Measurements from ENCODE around the gene VIPR2.

Gene VIPR2

DNA sequence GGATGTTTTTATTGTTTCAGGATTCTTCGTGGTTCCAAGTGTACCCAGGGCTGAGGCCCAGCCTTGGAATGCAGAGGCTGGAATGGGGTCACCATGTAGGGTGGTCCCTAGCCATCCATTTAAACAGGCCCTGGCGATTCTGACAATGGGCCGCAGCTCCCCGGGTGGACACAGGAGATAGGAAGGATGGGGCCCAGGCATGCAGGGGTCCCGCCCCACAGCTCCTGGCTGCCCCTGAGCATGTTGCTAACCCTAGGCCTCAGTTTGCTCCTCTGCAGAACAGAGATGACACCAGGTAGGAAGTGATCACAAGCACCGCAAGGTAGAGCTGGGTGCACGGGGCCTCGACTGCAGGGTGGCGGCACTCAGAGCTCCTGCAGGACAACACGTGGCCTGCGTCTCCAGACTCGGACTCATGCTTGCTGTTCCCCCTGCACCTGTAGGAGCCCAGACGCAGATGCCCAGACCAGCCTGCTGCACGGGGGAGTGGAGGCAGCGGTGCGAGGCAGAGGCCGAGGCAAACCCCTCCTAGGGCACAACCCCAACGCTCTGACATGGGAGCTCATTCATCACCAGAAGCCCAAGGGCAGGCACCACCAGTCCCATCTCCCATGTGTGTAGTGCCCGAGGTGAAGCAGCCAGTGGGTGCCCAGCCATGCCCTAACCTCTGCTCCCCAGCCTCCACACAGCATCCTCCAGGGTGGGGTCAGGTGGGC is 25.5 kb downstream of the VIPR2 start:
- no peak for DNase-seq

DNA sequence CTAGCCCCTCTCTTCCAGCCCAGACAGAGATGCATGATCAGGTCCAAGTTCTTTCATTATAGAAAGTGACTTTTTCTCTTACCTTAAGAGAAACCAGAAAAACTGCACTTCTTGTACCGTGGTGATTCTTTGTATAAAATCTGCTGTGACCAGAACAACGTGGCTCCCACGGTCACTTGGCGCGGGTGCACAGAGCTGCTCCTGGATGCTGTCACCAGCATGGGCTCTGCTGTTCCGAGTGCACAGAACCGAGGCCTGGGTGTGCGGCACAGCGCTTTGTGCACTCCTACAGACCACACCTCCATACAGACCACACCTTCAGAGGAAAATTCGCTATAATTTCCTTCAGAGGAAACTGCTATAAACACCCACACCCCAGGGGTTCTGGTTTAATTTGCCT is 26.0 kb downstream of the VIPR2 start:
- no peak for DNase-seq

DNA sequence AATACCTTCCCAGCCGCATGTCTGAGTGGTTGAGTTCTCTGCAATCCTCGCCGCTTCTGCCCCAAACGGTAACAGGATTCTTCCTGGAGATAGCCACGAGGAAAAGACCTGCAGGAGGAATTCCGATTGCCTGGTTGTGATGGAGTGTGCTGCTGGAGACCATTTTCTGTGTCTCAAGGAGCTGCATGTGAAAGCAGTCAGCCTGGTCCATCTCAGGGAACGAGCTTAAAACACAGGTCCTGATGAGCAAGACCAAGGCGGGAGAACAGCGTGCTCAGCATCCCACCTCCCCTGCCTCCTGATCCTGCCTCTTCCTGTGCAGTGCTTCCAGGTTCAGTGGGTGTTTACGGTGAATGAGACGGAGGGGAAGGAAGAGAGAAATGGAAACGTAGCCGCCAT is 26.5 kb downstream of the VIPR2 start:
- DNase-seq: no peak

DNA sequence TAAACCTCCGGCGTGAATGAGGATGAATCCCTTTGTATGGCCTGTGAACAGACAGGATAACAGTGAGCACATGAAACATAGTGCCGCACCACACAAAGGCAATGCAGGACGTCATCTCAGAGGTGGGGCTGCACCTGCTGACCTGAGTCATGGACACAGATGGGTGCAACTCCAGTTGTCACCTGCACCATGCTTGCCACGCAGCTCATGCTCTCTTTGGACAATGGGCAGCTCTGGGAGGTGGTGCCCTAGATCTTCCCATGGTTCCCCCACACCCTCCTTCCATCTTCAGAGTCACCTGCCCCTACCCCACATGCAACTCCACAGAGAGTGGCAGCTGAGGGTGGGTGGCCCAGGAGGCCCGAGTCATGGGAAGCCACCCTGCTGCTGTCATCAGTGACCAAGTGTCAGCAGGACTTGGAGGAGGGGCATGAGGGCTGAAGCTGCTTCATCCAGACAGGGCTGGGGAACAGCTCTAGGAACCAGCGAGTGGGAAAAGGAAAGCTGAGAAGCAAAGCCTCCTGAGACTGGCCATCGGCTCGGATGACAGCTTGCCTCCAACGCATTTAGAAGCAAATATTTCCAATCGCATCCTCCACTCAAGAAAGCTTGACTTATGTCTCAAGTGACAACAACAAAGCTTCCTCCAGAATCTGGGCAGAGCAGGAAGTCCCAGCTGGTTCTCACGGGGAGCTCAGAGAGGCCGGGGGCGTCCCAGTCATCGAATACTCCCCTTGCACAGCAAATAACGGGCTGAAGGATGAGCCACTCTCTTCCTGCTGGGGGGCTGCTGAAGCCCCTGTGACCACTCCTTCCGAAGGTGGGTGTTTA is 27.1 kb downstream of the VIPR2 start:
- no peak for DNase-seq

DNA sequence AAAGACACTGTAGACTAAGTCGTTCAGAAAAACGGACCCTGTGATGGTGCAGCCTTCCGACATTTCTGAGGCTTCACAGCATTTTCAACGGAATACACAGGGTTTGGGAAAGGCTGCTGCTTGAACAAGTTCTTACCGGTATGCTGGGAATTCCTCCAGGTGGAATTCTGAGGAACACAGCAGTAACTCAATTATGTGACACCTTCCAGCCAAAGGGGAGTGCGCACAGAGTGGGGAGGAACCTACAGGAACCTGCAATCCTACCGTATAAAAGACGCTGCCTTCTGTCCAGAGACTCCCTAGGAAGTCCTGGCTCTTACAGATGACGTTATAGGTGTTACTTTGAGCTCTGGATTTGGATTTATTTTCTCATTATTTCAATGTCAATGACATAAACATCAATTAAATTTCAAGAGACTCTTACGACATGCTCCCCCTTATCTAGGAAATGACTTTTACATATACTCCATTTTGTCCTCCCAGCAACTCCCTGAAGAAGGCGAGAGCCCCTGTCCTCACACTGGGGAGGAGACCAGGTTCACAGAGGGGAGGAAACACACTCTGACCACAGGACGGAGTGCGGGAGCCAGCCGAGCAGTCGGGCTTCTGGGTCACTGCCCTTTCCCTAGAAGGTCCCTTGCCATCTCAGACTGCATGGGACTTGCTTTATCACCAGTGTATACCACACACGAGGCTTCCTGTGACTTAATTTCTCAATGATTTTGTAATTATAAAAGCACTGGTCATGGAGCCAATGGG is 27.9 kb downstream of the VIPR2 start:
- DNase-seq: no peak

DNA sequence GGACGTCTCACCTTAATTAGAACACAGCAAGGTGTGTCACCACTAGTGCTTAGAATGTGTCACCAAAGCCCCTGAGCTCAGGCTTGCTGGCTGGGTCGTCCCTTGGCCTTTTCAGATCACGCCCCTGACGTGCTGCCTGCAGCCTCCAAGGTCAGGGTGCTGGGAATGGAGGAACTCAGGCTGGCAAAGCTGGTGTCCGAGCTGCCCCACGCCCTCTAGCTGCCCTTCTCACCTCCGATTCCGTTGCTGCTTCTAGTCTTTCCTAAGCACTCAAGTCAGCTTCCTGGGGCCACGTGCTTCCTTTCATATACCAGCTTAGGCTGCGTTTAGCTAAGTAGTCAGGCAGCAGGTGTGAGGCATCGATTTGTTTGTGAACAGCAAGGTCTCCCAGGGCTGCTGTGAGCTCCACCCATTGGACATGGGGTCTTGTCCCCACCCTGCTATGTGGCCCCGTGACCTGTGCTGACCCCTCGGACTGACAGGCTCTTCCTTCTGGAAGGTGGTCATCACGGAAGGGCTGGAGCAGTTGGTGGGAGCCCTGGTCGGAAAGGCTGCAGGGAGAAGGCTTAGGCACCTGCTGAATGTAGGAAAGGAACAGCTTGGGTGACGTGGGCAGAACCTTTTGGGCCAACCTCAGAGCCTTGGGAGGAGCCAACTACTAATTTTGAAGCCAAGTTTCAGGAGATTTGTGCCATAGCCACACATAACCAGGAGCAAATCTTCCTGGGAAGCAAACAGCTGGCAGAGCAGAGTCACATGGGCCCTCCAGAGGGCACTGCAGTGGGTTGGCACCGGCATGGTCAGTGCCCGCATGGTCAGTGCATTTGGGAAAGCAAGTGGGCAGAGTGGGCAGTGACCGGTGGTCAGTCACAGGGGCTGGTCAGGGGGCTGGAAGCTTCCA is 28.8 kb downstream of the VIPR2 start:
- DNase-seq: no peak

DNA sequence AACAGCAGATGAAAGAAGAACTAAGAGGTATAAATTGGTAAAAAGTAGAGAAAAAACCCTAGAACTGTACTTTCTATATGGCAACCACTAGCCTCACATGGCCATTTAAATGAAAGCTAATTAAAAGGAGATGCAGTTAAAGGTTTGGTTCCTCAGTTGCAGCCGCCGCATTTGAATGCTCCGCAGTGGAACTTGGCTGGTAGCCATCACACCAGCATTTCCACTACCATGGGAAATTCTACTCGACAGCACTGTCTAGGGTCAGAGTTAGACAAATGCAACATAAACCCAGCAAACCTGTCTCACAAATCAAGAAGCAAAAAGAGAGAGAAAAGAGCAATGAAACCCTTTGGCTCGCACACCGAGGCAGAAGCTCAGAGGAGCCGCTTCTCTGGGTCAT is 29.7 kb downstream of the VIPR2 start:
- no peak for DNase-seq

DNA sequence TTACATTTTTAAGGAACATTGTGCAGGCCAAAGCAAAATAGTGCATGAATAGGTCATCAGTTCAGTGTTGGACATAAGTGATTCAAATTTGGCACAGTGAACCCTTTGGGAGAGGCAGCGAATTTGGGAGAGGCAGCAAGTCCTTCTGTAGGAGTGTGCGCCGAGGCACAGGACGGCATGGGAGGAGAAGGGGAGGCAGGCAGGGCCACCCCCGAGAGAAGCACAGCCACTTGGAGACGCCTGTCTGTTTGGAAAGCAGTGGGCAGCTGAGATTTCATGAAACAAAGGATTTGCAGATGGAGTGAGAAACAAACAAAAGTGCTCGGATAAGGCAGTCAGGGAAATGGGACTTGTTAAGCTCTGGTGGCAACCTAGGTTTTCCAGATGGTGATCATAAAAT is 30.6 kb downstream of the VIPR2 start:
- no peak for DNase-seq

DNA sequence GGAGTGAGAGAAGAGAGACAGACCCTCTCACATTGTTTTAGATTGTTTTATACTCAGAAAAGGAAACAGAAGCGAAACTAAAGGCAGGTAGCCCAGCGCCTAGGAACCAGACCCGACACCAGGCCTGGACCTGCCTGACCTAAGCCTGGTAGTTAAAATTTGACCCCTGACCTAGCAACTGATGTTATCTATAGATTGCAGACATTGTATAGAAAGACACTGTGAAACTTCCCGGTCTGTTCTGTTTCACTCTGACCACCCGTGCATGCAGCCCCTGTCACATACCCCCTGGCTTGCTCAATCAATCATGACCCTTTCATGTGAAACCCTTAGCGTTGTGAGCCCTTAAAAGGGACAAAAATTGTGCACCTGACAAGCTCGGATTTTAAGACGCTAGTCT is 31.6 kb downstream of the VIPR2 start:
- no peak for DNase-seq

DNA sequence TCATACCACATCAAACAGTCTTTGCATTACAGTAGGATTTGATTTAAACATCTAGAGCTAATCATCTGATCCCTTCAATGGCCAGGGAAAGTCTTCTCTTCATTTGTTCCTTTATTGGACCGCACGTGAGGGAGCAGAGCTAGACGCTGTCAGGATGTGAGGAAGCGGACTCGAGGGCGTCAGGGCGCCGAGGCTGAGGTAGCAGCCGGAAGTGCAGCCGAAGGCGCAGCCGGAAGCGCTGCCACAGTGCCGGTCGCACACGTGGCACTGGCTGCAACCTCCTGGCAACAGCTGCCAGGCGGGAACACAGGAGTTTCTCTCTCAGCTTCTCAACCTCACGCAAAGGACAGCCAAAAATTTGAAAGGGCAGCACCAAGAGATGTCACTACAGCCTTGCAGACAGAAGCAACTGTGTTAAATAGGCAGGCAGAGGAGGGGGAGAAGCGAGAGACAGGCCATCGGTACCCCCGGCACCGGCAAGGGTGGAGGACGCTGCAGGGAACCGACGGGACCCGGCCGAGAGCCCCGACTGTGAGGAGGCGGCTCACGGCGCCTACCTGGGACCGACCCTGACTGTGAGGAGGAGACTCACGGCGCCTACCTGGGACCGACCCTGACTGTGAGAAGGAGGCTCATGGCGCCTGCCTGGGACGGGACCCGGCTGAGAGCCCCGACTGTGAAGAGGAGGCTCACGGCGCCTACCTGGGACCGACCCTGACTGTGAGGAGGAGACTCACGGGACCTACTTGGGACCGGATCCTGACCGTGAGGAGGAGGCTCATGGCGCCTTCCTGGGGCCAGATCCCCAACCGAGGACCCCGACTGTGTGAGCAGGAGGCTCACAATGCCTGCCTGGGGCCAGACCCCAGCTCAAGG is 32.3 kb downstream of the VIPR2 start:
- no peak for DNase-seq

DNA sequence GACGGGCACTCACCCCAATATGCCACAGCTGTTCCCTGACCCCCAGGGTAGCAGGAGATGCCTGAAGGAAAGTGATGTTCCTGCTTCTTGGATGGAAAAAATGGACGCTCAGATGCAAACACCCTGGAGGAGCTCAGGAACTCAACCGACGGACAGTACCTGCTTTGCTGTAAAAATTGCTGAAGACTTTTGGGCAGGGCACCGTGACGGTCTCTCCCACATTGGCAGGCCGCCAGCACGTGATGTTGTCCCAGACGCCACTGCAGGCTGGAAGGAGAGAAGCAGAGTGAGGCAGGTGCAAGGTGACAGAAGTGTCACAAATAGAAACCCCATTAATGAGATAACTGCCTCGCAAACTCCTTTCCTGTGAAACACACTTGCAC is 35.0 kb downstream of the VIPR2 start:
- DNase-seq: no peak

DNA sequence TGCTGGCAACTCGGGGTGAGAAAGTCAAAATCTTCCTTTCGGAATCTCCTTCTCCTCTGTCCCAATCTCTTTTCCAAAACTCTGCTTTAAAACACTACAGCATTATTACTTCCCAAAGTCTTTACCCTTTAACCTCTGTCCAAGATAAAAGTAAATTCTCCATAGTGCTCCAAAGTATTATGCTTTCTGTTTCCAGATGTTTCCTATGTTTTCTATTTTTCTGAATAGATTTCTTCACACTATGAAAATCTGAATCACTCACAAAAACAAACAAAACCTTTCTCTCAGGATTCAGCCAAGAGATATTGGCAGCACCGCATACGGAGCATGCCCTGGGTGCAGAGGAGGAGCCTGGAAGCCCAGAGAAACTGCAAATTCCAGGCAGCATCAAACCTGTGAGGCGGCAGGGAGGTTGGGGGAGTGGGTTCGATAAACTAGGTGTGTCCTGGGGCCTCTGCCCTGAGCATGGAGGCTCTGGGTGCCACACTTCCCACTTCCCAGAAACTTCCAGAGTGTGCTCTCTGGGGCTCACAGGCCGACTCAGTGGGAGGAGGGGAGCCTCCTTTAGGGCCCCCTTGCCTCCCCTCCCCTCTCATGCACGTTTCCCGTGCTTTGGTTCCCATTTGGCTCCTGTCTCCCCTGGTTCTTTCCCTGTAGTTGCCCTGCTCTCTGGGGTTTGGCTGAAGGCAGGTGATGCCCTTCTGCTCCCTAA is 35.6 kb downstream of the VIPR2 start:
- no peak for DNase-seq

DNA sequence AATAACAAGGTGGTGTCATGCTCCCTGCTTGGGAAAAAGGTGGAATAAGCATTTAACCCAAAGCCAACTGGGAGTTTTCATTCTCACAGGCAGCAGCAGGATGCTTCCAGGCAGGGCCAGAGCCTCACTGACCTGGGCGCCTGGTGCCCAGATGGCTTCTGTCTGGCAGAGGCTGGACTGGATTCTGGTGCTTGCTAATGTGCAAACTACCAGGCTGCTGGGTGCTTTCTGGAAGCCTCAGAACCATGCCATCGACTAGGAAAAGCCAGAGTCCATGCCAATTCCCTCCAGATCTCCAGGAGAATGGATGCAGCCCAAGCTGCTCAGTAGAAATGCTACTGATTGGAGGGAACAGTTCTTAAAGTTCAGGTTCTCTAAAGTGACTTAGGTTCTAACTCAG is 36.2 kb downstream of the VIPR2 start:
- DNase-seq: no peak

DNA sequence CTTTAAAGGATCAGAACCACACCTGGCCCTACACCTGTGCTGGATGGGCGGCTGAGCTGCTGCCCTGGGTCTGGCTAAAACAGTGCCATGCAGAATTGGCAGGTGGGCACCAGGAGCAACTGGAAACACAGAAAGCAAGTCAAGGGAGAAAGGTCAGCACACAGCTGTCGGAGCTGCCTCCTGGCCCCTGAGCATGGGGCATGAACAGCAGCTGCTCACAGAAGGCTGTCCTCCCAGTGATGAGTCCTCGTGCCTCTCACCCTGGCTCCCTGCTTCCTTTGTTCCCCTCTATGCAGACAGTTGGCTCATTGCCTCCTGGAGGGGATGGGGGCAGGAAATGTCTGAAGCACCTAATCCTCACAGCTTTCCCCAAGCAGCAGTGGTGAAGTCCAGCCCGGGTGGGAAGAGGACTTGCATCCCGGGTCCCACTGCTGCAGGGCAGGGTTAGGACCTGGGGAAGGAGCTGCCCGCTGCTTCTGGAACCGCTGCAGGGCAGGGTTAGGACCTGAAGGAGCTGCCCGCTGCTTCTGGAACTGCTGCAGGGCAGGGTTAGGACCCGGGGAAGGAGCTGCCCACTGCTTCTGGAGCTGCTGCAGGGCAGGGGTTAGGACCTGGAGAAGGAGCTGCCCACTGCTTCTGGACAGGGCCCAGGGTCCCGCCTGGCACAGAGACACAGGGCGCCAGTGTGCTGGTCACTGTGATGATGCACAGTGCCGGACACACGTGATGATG is 37.3 kb downstream of the VIPR2 start:
- DNase-seq: no peak

DNA sequence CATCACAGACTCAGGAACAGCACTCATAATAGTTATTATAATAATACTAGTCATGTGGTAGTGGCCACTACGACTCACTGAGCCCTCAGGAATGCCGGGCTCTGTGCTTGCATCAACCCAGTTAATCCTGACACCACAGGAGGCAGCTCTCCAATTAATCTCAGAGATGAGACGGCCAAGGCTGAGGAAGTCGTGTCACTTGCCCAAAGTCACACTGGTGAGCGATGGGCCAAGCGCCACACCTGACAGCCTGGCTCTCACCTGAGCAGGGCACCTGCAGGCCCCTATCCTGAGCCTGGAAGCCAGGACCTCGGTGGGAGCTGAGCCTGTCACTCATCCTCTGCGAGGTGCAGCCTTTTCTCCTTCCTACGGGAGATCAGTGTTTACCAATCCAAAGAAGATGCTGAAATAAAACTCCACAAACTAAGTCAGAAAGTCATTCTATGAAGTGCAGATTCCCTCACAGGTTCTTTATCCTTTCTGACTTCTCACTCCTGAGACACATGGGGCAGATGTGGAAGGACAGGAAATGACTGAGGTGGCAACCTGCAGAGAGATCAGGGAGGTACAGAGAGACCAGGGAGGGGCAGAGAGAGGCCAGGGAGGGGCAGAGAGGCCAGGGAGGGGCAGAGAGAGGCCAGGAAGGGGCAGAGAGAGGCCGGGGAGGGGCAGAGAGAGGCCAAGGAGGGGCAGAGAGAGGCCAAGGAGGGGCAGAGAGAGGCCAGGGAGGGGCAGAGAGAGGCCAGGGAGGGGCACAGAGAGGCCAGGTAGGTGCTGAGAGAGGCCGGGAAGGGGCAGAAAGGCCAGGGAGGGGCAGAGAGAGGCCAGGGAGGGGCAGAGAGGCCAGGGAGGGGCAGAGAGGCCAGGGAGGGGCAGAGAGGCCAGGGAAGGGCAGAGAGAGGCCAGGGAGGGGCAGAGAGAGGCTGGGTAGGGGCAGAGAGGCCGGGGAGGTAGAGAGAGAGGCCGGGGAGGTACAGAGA is 38.5 kb downstream of the VIPR2 start:
- no peak for DNase-seq

DNA sequence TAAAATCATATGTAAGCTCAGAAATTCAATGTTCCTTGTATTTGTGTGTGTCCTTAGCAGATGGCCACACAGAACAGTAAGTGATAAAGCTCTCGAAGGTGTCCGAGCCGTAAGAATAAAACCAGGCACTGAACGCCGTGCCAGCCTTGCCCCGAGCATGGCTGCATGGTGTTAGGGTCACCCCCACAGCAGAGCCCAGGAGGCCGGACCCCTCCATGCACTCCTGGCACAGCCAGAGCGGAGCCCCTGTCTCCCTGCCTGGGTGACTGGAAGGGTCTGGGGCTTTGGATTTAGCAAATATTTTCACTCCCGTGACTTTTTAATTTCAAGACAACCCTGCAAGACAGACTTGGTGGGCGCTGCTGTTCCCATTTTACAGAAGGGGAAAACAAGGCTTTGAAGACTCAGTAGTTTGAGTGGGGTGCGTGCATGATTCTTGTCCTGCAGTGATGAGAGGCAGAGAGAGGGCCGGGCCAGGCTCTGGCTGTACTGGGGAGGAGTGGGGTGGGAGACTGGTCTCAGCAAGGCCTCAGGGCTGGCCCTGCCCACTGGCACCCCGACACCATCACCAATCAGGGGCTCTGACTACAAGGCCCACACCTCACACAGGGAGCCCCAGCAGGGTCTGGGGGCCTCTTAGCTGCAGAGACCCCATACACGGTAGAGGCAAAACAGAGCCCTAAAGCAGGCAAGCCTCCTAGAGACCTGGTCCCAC is 39.4 kb downstream of the VIPR2 start:
- no peak for DNase-seq

DNA sequence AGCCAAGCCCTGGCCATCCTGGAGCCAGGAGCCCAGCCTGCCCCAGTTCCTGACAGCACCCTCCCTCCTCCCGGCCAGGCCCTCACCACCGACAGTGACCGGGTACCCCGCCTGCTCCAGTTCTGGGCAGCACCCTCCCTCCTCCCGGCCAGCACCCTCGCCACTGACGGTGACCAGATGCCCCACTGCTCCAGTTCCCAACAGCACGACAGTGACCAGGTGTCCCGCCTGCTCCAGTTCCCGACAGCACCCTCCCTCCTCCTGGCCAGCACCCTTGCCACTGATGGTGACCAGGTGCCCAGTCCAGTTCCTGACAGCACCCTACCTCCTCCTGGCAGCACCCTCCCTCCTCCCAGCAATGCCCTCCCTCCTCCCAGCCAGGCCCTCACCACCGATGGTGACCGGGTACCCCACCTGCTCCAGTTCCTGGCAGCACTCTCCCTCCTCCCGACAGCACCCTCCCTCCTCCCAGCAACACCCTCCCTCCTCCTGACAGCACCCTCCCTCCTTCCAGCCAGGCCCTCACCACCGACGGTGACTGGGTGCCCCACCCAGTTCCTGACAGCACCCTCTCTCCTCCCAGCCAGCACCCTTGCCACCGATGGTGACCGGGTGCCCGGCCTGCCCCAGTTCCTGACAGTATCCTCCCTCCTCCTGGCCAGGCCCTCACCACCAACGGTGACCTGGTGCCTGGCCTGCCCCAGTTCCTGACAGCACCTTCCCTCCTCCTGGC is 40.3 kb downstream of the VIPR2 start:
- DNase-seq: no peak

All from activated CD8-positive, alpha-beta memory T cell treated with anti-CD3 and anti-CD28 coated beads for 24 hours (primary cell).